Memory B cell (primary cell): ENCODE data around the gene NELFCD.
A peak's percentile ranks its signal among the peaks of the same experiment; 100 is the strongest.
"Not testable (repeated sequence)": the region's sequence is repeated elsewhere in the genome, so short reads cannot be mapped to it uniquely, and the experiment has no call there.

Experiments used
- ATAC-seq: fragments of 150-1000 bp; cut with Tn5 transposase; 2 replicates; pipeline ENCODE4 v1.10.0; 2021; ENCODE audit warnings: low read depth, mild to moderate bottlenecking, moderate library complexity
- DNase-seq, 2 donors: peaks; one replicate each; pipeline ENCODE4 v3.0.0; 2022; ENCODE audit warnings: low spot score in 2 of 2
- H3K27ac Mint-ChIP-seq: one replicate; pipeline ENCODE4 v1.8.0; 2022; ENCODE audit warnings: mild to moderate bottlenecking, moderate library complexity, mixed read lengths
- H3K27me3 Mint-ChIP-seq: one replicate; pipeline ENCODE4 v1.8.0; 2022; ENCODE audit warnings: mixed read lengths
- H3K36me3 Mint-ChIP-seq: one replicate; pipeline ENCODE4 v1.8.0; 2022; ENCODE audit warnings: mild to moderate bottlenecking, mixed read lengths
- H3K4me1 Mint-ChIP-seq: one replicate; pipeline ENCODE4 v1.8.0; 2022; ENCODE audit warnings: mixed read lengths
- H3K4me3 Mint-ChIP-seq: one replicate; pipeline ENCODE4 v1.8.0; 2022; ENCODE audit warnings: mild to moderate bottlenecking, moderate library complexity, mixed read lengths
- H3K9me3 Mint-ChIP-seq: one replicate; pipeline ENCODE4 v1.8.0; 2022; ENCODE audit warnings: mixed read lengths

Gene NELFCD

GRCh38 chr20:58980711-58981627 is at the start of gene NELFCD:
Gene NELFCD, plus strand, starts transcription at chr20:58981256. Its CDS starts 54 bp downstream, at chr20:58981310.
- peaks cover 31% of the 10 kb centered on the region for H3K4me1 Mint-ChIP-seq
- peak within 1 kb of the TSS; percentile 88 for H3K4me3 Mint-ChIP-seq
- peaks cover 2% of the 10 kb centered on the region for H3K9me3 Mint-ChIP-seq
- DNase-seq (peak; percentile 87 to 89), ATAC-seq (peak; percentile 89)
- H3K36me3 Mint-ChIP-seq: peaks cover 3% of the 10 kb centered on the region
- no peaks in the 10 kb centered on the region for H3K27me3 Mint-ChIP-seq
- peak within 1 kb of the TSS; percentile 65 for H3K27ac Mint-ChIP-seq

- Mint-ChIP-seq H3K36me3 (peaks cover 2% of the 10 kb centered on the region), H3K4me3 (no peak overlapping the region), H3K4me1 (peaks cover 3% of the 10 kb centered on the region), H3K27ac (no peak overlapping the region), H3K27me3 (peaks cover 6% of the 10 kb centered on the region), H3K9me3 (no peaks in the 10 kb centered on the region)
- ATAC-seq (no peak), DNase-seq (no peak)
These were observed 48.9 kb upstream of the NELFCD start for GRCh38 chr20:58932170-58932569.

GRCh38 chr20:58938078-58938477 is 43.0 kb upstream of the NELFCD start:
- no peaks in the 10 kb centered on the region for H3K9me3 Mint-ChIP-seq
- peaks cover 9% of the 10 kb centered on the region for H3K4me1 Mint-ChIP-seq
- peaks cover 1% of the 10 kb centered on the region for H3K27me3 Mint-ChIP-seq
- no peak overlapping the region for H3K4me3 Mint-ChIP-seq
- no peak overlapping the region for H3K27ac Mint-ChIP-seq
- H3K36me3 Mint-ChIP-seq: no peaks in the 10 kb centered on the region
- DNase-seq (no peak), ATAC-seq (peak; percentile 59)

GRCh38 chr20:58938541-58938940 is 42.5 kb upstream of the NELFCD start:
- peaks cover 9% of the 10 kb centered on the region for H3K4me1 Mint-ChIP-seq
- no peaks in the 10 kb centered on the region for H3K36me3 Mint-ChIP-seq
- no peak overlapping the region for H3K4me3 Mint-ChIP-seq
- H3K27me3 Mint-ChIP-seq: peaks cover 1% of the 10 kb centered on the region
- DNase-seq (peak in 1 of 2 donors; percentile 6), ATAC-seq (peak; percentile 77)
- no peak overlapping the region for H3K27ac Mint-ChIP-seq
- H3K9me3 Mint-ChIP-seq: no peaks in the 10 kb centered on the region

GRCh38 chr20:58941471-58941870 is 39.6 kb upstream of the NELFCD start:
- H3K9me3 Mint-ChIP-seq: no peaks in the 10 kb centered on the region
- no peaks in the 10 kb centered on the region for H3K36me3 Mint-ChIP-seq
- peaks cover 14% of the 10 kb centered on the region for H3K4me1 Mint-ChIP-seq
- ATAC-seq (no peak), DNase-seq (no peak)
- H3K27ac Mint-ChIP-seq: no peak overlapping the region
- no peaks in the 10 kb centered on the region for H3K27me3 Mint-ChIP-seq
- H3K4me3 Mint-ChIP-seq: no peak overlapping the region

- no peak for DNase-seq
- no peak overlapping the region for H3K4me3 Mint-ChIP-seq
- ATAC-seq: no peak
These were observed 38.5 kb upstream of the NELFCD start for GRCh38 chr20:58942549-58942948.

GRCh38 chr20:58944610-58945009 is 36.4 kb upstream of the NELFCD start:
- H3K36me3 Mint-ChIP-seq: no peaks in the 10 kb centered on the region
- H3K9me3 Mint-ChIP-seq: no peaks in the 10 kb centered on the region
- ATAC-seq (no peak), DNase-seq (no peak)
- H3K27me3 Mint-ChIP-seq: no peaks in the 10 kb centered on the region
- H3K4me1 Mint-ChIP-seq: peaks cover 5% of the 10 kb centered on the region
- H3K4me3 Mint-ChIP-seq: no peak overlapping the region
- peak overlapping the region; percentile 15 for H3K27ac Mint-ChIP-seq

More at GRCh38 chr20:58942549-58942948, 38.5 kb upstream of the NELFCD start:
- H3K27ac Mint-ChIP-seq: no peak overlapping the region
- no peaks in the 10 kb centered on the region for H3K36me3 Mint-ChIP-seq
- H3K4me1 Mint-ChIP-seq: peaks cover 14% of the 10 kb centered on the region
- H3K9me3 Mint-ChIP-seq: no peaks in the 10 kb centered on the region
- H3K27me3 Mint-ChIP-seq: no peaks in the 10 kb centered on the region

- peaks cover 1% of the 10 kb centered on the region for H3K27me3 Mint-ChIP-seq
- no peaks in the 10 kb centered on the region for H3K9me3 Mint-ChIP-seq
- no peak overlapping the region for H3K4me3 Mint-ChIP-seq
- peak; percentile 52 for ATAC-seq
- H3K36me3 Mint-ChIP-seq: no peaks in the 10 kb centered on the region
- H3K4me1 Mint-ChIP-seq: peaks cover 5% of the 10 kb centered on the region
- DNase-seq: no peak
- H3K27ac Mint-ChIP-seq: no peak overlapping the region
These were observed 35.0 kb upstream of the NELFCD start for GRCh38 chr20:58945965-58946631.

GRCh38 chr20:58947797-58948388 is 33.2 kb upstream of the NELFCD start:
- H3K36me3 Mint-ChIP-seq, H3K27ac Mint-ChIP-seq, ATAC-seq, H3K4me3 Mint-ChIP-seq, H3K4me1 Mint-ChIP-seq, DNase-seq, H3K27me3 Mint-ChIP-seq, H3K9me3 Mint-ChIP-seq: not testable (repeated sequence)

GRCh38 chr20:58950603-58951002 is 30.5 kb upstream of the NELFCD start:
- H3K4me3 Mint-ChIP-seq: no peak overlapping the region

GRCh38 chr20:58953050-58953449 is 28.0 kb upstream of the NELFCD start:
- H3K27me3 Mint-ChIP-seq: peaks cover 1% of the 10 kb centered on the region
- H3K4me3 Mint-ChIP-seq: no peak overlapping the region
- ATAC-seq (no peak), DNase-seq (no peak)
- H3K4me1 Mint-ChIP-seq: no peaks in the 10 kb centered on the region
- H3K27ac Mint-ChIP-seq: no peak overlapping the region
- peaks cover 1% of the 10 kb centered on the region for H3K9me3 Mint-ChIP-seq
- H3K36me3 Mint-ChIP-seq: peaks cover 1% of the 10 kb centered on the region

More at GRCh38 chr20:58950603-58951002, 30.5 kb upstream of the NELFCD start:
- ATAC-seq (no peak), DNase-seq (no peak)
- Mint-ChIP-seq H3K27me3 (peaks cover 1% of the 10 kb centered on the region), H3K9me3 (peaks cover 1% of the 10 kb centered on the region), H3K4me1 (peaks cover 3% of the 10 kb centered on the region), H3K27ac (no peak overlapping the region), H3K36me3 (peaks cover 1% of the 10 kb centered on the region)

- DNase-seq (no peak), ATAC-seq (no peak)
- Mint-ChIP-seq H3K9me3 (peaks cover 1% of the 10 kb centered on the region), H3K4me1 (no peaks in the 10 kb centered on the region), H3K36me3 (peaks cover 1% of the 10 kb centered on the region), H3K27me3 (peaks cover 3% of the 10 kb centered on the region), H3K4me3 (no peak overlapping the region), H3K27ac (no peak overlapping the region)
These were observed 25.0 kb upstream of the NELFCD start for GRCh38 chr20:58956078-58956477.

GRCh38 chr20:58959652-58960051 is 21.4 kb upstream of the NELFCD start:
- Mint-ChIP-seq H3K4me1 (peaks cover 2% of the 10 kb centered on the region), H3K36me3 (peaks cover 6% of the 10 kb centered on the region), H3K27me3 (peaks cover 3% of the 10 kb centered on the region), H3K4me3 (no peak overlapping the region), H3K27ac (no peak overlapping the region), H3K9me3 (peaks cover 8% of the 10 kb centered on the region)
- DNase-seq (no peak), ATAC-seq (no peak)

- H3K4me3 Mint-ChIP-seq: no peak overlapping the region
- H3K4me1 Mint-ChIP-seq: peaks cover 2% of the 10 kb centered on the region
- peaks cover 3% of the 10 kb centered on the region for H3K27me3 Mint-ChIP-seq
- no peak overlapping the region for H3K27ac Mint-ChIP-seq
- DNase-seq (no peak), ATAC-seq (no peak)
- peaks cover 5% of the 10 kb centered on the region for H3K36me3 Mint-ChIP-seq
- H3K9me3 Mint-ChIP-seq: peaks cover 7% of the 10 kb centered on the region
These were observed 17.9 kb upstream of the NELFCD start for GRCh38 chr20:58963060-58963584.
